ENCODE measurements around the gene AIFM2.

DNA sequence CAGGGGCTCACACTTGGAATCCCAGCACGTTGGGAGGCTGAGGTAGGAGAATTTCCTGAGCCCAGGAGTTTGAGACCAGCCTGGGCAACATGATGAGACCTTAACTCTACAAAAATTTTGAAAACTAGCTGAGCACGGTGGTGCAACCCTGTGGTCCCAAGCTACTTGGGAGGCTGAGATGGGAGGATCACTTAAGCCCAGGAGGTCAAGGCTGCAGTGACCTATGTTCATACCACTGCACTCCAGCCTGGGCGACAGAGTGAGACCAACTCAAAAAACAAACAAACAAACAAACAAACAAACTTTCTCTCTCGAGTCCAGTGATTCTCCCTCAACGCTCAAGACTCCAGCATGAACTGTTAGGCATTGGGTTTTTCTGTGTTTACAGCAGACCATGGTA, 15.9 kb upstream of the AIFM2 start:
- TF ChIP-seq, protein P1, sequence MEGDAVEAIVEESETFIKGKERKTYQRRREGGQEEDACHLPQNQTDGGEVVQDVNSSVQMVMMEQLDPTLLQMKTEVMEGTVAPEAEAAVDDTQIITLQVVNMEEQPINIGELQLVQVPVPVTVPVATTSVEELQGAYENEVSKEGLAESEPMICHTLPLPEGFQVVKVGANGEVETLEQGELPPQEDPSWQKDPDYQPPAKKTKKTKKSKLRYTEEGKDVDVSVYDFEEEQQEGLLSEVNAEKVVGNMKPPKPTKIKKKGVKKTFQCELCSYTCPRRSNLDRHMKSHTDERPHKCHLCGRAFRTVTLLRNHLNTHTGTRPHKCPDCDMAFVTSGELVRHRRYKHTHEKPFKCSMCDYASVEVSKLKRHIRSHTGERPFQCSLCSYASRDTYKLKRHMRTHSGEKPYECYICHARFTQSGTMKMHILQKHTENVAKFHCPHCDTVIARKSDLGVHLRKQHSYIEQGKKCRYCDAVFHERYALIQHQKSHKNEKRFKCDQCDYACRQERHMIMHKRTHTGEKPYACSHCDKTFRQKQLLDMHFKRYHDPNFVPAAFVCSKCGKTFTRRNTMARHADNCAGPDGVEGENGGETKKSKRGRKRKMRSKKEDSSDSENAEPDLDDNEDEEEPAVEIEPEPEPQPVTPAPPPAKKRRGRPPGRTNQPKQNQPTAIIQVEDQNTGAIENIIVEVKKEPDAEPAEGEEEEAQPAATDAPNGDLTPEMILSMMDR (IDR thresholded peaks at IDR 0.05), result no peak
- no peak for TF ChIP-seq POLR2A (IDR thresholded peaks at IDR 0.05)

All from lower leg skin (tissue), 3 donors.